ENCODE results near the gene TBC1D5.

- TF ChIP-seq CSRNP3 (CRISPR knock-in tag; IDR thresholded peaks at IDR 0.05) (no peak), POU6F1 (CRISPR knock-in tag; IDR thresholded peaks at IDR 0.05; ENCODE audit: borderline replicate concordance, low read depth) (no peak), ZNF8 (CRISPR knock-in tag; IDR thresholded peaks at IDR 0.05) (no peak), BACH2 (CRISPR knock-in tag; IDR thresholded peaks at IDR 0.05; ENCODE audit: borderline replicate concordance) (no peak), PATZ1 (CRISPR knock-in tag; IDR thresholded peaks at IDR 0.05; ENCODE audit: borderline replicate concordance) (no peak), PPARA (CRISPR knock-in tag; IDR thresholded peaks at IDR 0.05; ENCODE audit: borderline replicate concordance) (no peak), CREB5 (CRISPR knock-in tag; IDR thresholded peaks at IDR 0.05; ENCODE audit: low read depth) (no peak), CSDC2 (CRISPR knock-in tag; IDR thresholded peaks at IDR 0.05) (no peak), ZFP30 (CRISPR knock-in tag; IDR thresholded peaks at IDR 0.05) (no peak), TSHZ2 (CRISPR knock-in tag; IDR thresholded peaks at IDR 0.05) (no peak), TOX (CRISPR knock-in tag; IDR thresholded peaks at IDR 0.05; ENCODE audit: borderline replicate concordance) (no peak)
Observed at GRCh38 chr3:17772556-17772955, 30.1 kb upstream of the TBC1D5 start.

Measured in SK-N-SH treated with all-trans-retinoic acid at 6 μM for 48 hours (cell line).